HepG2 (cell line): ENCODE data around the gene GRM8. TPM values are rescaled to one million over a fixed set of nuclear protein-coding genes. Genes with fewer than 3 reads are reported as not detected.

Experiments used
- ATAC-seq: fragments of 200-7000 bp; cut with Tn5 transposase; 3 replicates; pipeline ENCODE4 v1.9.1; 2020; ENCODE audit warnings: mild to moderate bottlenecking, moderate library complexity
- BruUV-seq: library from RNA; stranded (reverse); fragments of 400-500 nt; replicated peaks from 2 replicates; lab custom pipeline; 2021; lab: Mats Ljungman, UMichigan
- CTCF ChIA-PET: fragments of 300-600 bp; formaldehyde crosslinking; extraction: SDS; loops from one replicate; lab custom pipeline; 2021; ENCODE audit warnings: low total read pairs, inconsistent platforms, low intra/inter-chr PET ratio; lab: Yijun Ruan, JAX
- POLR2A ChIA-PET: fragments of 350-600 bp; sonication (Branson Sonifier 250); formaldehyde crosslinking; loops from one replicate; lab custom pipeline; 2020; ENCODE audit warnings: antibody characterized with exemption, inconsistent platforms; lab: Yijun Ruan, JAX
- DNase-seq: peaks from one replicate; pipeline ENCODE4 v3.0.0-alpha.2; 2015; ENCODE audit warnings: low spot score
- FAIRE-seq: peaks from 3 replicates; lab custom pipeline; 2011; peaks lifted over from hg19 to GRCh38; lab: Jason Lieb, UNC
- H2AFZ ChIP-seq: one replicate; pipeline ENCODE4 v1.6.1; 2011; ENCODE audit warnings: low read length, inconsistent platforms
- H3K27ac ChIP-seq: fragments of 300-600 bp; 3 replicates; pipeline ENCODE4 v1.8.0; 2011; ENCODE audit warnings: mixed run types, mild to moderate bottlenecking, mixed read lengths, low read length, inconsistent platforms; ENCODE audit not compliant: insufficient read depth; ENCODE audit errors: extremely low read length
- H3K27me3 ChIP-seq, 2 experiments: fragments of 200-600 bp in 1 of 2; 2 replicates in 1 of 2; 3 replicates in 1 of 2; pipeline versions ENCODE4 v1.6.0 to v1.8.0; 2011; ENCODE audit warnings: low read length in 2 of 2, mild to moderate bottlenecking in 2 of 2, moderate library complexity in 2 of 2, inconsistent platforms in 1 of 2; ENCODE audit not compliant: insufficient read depth in 2 of 2, control insufficient read depth in 1 of 2
- H3K36me3 ChIP-seq, 2 experiments: fragments of 200-600 bp in 1 of 2; replicated peaks in 1 of 2; 2 replicates in 1 of 2; 3 replicates in 1 of 2; pipeline versions ENCODE4 v1.5.1 to v1.8.0; 2011; ENCODE audit warnings: low read length in 2 of 2, inconsistent platforms in 1 of 2; ENCODE audit not compliant: insufficient read depth in 2 of 2, control insufficient read depth in 1 of 2
- H3K4me1 ChIP-seq: 2 replicates; pipeline ENCODE4 v1.5.1; 2012; ENCODE audit warnings: low read length, inconsistent platforms; ENCODE audit not compliant: insufficient read depth
- H3K4me2 ChIP-seq: 2 replicates; pipeline ENCODE4 v1.6.0; 2011; ENCODE audit warnings: low read depth, low read length, inconsistent platforms
- H3K4me3 ChIP-seq, 3 experiments: fragments of 200-600 bp in 1 of 3; sonication (generic), shearing (Covaris generic) in 1 of 3; replicated peaks in 1 of 3; 2 replicates each; pipeline ENCODE4 v1.5.1; 2011 to 2016; ENCODE audit warnings: low read length in 3 of 3, inconsistent platforms in 2 of 3, low read depth in 2 of 3, mild to moderate bottlenecking in 2 of 3, control low read depth in 1 of 3, mixed read lengths in 1 of 3; ENCODE audit not compliant: insufficient read depth in 1 of 3
- H3K79me2 ChIP-seq: one replicate; pipeline ENCODE4 v1.6.1; 2011; ENCODE audit warnings: low read length, inconsistent platforms; ENCODE audit not compliant: insufficient read depth
- H3K9ac ChIP-seq: 2 replicates; pipeline ENCODE4 v1.6.0; 2011; ENCODE audit warnings: mild to moderate bottlenecking, low read depth, low read length, inconsistent platforms; ENCODE audit not compliant: insufficient read depth
- H3K9me3 ChIP-seq: 2 replicates; pipeline ENCODE4 v1.5.1; 2012; ENCODE audit warnings: mild to moderate bottlenecking, low read length
- H4K20me1 ChIP-seq: 2 replicates; pipeline ENCODE4 v1.6.0; 2011; ENCODE audit warnings: inconsistent platforms, mild to moderate bottlenecking, low read length, moderate library complexity; ENCODE audit not compliant: insufficient read depth
- CCAR2 ChIP-seq: fragments of 200-400 bp; formaldehyde crosslinking; optimal IDR thresholded peaks from 2 replicates; pipeline ENCODE3; 2018; ENCODE audit warnings: low read depth, mild to moderate bottlenecking, low read length, moderate library complexity
- DNMT1 ChIP-seq: sonication (generic); formaldehyde crosslinking; IDR thresholded peaks from 2 replicates; pipeline ENCODE4 v1.5.1; 2020; ENCODE audit warnings: mild to moderate bottlenecking, missing genetic modification reagents
- HMGA1 ChIP-seq: sonication (generic); formaldehyde crosslinking; conservative IDR thresholded peaks from 2 replicates; pipeline ENCODE4 v1.4.0; 2020; ENCODE audit warnings: missing genetic modification reagents
- JUN ChIP-seq: sonication (generic); formaldehyde crosslinking; IDR thresholded peaks from 2 replicates; pipeline ENCODE4 v1.4.0; 2020; ENCODE audit warnings: mild to moderate bottlenecking, missing genetic modification reagents
- KLF11 ChIP-seq: IDR thresholded peaks from 2 replicates; pipeline ENCODE4 v1.6.1; 2016; ENCODE audit warnings: missing compliant biosample characterization
- MIER3 ChIP-seq: IDR thresholded peaks from 2 replicates; pipeline ENCODE4 v1.6.1; 2016; ENCODE audit warnings: missing compliant biosample characterization, borderline replicate concordance
- NFE2 ChIP-seq: sonication (generic); formaldehyde crosslinking; IDR thresholded peaks from 2 replicates; pipeline ENCODE4 v1.4.0; 2020; ENCODE audit warnings: missing genetic modification reagents
- PLSCR1 ChIP-seq: sonication (generic); formaldehyde crosslinking; IDR thresholded peaks from 2 replicates; pipeline ENCODE4 v1.5.0; 2020; ENCODE audit warnings: missing genetic modification reagents, mild to moderate bottlenecking, borderline replicate concordance
- SAP130 ChIP-seq: IDR thresholded peaks from 2 replicates; pipeline ENCODE4 v1.6.1; 2016; ENCODE audit warnings: low read depth
- U2AF1 ChIP-seq: fragments of 200-400 bp; formaldehyde crosslinking; optimal IDR thresholded peaks from 2 replicates; pipeline ENCODE3; 2017; ENCODE audit warnings: mild to moderate bottlenecking, low read depth, low read length
- ZFX ChIP-seq: sonication (generic); formaldehyde crosslinking; IDR thresholded peaks from 2 replicates; pipeline ENCODE4 v1.4.0; 2020; ENCODE audit warnings: mild to moderate bottlenecking, low read depth, missing genetic modification reagents, moderate library complexity
- ZNF44 ChIP-seq: sonication (generic); formaldehyde crosslinking; IDR thresholded peaks from 2 replicates; pipeline ENCODE4 v1.5.1; 2020; ENCODE audit warnings: mild to moderate bottlenecking, missing genetic modification reagents
- ZNF678 ChIP-seq: sonication (generic); formaldehyde crosslinking; IDR thresholded peaks from 2 replicates; pipeline ENCODE4 v1.4.0; 2020; ENCODE audit warnings: mild to moderate bottlenecking, missing genetic modification reagents
- ZNF724P ChIP-seq: sonication (generic); formaldehyde crosslinking; IDR thresholded peaks from 2 replicates; pipeline ENCODE4 v1.8.0; 2022; ENCODE audit warnings: missing genetic modification reagents, borderline replicate concordance
- ZNF782 ChIP-seq: sonication (generic); formaldehyde crosslinking; IDR thresholded peaks from 2 replicates; pipeline ENCODE4 v1.4.0; 2020; ENCODE audit warnings: missing genetic modification reagents, mild to moderate bottlenecking, borderline replicate concordance
- WGBS: methylation state at CpG from one replicate; pipeline ENCODE4 v1.1.6; 2017; ENCODE audit warnings: low lambda C conversion rate; 5-methylcytosine and 5-hydroxymethylcytosine counted together
- in situ Hi-C: cut with HindIII; loops from 2 replicates; pipeline ENCODE4 v1.10.0; 2017; ENCODE audit warnings: low pct_unique_long_range_greater_than_20kb; ENCODE audit not compliant: extremely low pct_ligation_motif_present
- intact Hi-C: fragments of 100-400 bp; cut with micrococcal nuclease; formaldehyde crosslinking; loops from one replicate; pipeline ENCODE4 v1.10.0; 2022; ENCODE audit not compliant: unreplicated experiment
- polyA plus RNA-seq, 8 experiments: library from polyadenylated mRNA; depleted of rRNA in 3 of 8; stranded (reverse) in 7 of 8; unstranded in 1 of 8; fragments of >200 nt; fragmentation: Illumina TruSeq in 4 of 8; extraction: Trizol in 4 of 8; gene quantifications; 2 replicates each; pipeline versions ENCODE4 v1.2.1 to v1.2.3, GENCODE V29; 2011 to 2016; ENCODE audit warnings: low read depth in 4 of 8, missing spikeins in 1 of 8, mixed read lengths in 1 of 8; ENCODE audit not compliant: insufficient read depth in 1 of 8
- total RNA-seq, 5 experiments: library from RNA; depleted of rRNA; stranded (reverse); fragments of >200 nt; fragmentation: Illumina TruSeq; extraction: Trizol; gene quantifications; 2 replicates each; pipeline ENCODE4 v1.2.3, GENCODE V29; 2016; ENCODE audit warnings: low read depth in 1 of 5

Gene GRM8
- total and polyA plus RNA-seq, 2 of the 13 experiments (the other 11 are each of a cell fraction or from before 2014, with no cell fraction given) = not detected

GRCh38 chr7:126690848-126691751 lies 561.6 kb downstream of the GRM8 start:
- ChIA-PET CTCF (no interaction called here), POLR2A (no interaction called here)
- H3K9me3 ChIP-seq = peaks cover 11% of the 10 kb centered on the region
- no peak overlapping the region for H2AFZ ChIP-seq
- no peaks in the 10 kb centered on the region for H3K36me3 ChIP-seq
- WGBS = 10% methylated on average over 5 of the region's 11 CpGs
- H3K79me2 ChIP-seq = no peaks in the 10 kb centered on the region
- intact Hi-C loops (no loop called here), in situ Hi-C loops (no loop called here)
- H3K4me1 ChIP-seq = no peaks in the 10 kb centered on the region
- BruUV-seq = no TSS peak
- no peak for DNase-seq
- no peak overlapping the region for H3K4me2 ChIP-seq
- H3K27ac ChIP-seq = no peak overlapping the region
- no peaks in the 10 kb centered on the region for H4K20me1 ChIP-seq
- TF ChIP-seq ZNF44 (CRISPR knock-in tag) (no peak), KLF11 (CRISPR knock-in tag) (no peak), ZNF678 (CRISPR knock-in tag) (no peak), ZNF782 (CRISPR knock-in tag) (no peak), PLSCR1 (CRISPR knock-in tag) (no peak), CCAR2 (no peak), NFE2 (CRISPR knock-in tag) (no peak), JUN (CRISPR knock-in tag) (no peak), SAP130 (CRISPR knock-in tag) (no peak), DNMT1 (CRISPR knock-in tag) (no peak), U2AF1 (no peak), HMGA1 (CRISPR knock-in tag) (no peak), ZFX (CRISPR knock-in tag) (no peak), MIER3 (CRISPR knock-in tag) (no peak), ZNF724P (CRISPR knock-in tag) (no peak)
- FAIRE-seq = no peak
- no peak overlapping the region for H3K4me3 ChIP-seq
- H3K27me3 ChIP-seq = no peaks in the 10 kb centered on the region
- H3K9ac ChIP-seq = no peak overlapping the region
- no peak for ATAC-seq
